ENCODE measurements around the gene DMRTB1. TPM values are rescaled to one million over a fixed set of nuclear protein-coding genes. Genes with fewer than 3 reads are reported as not detected.

DMRTB1 gene
- total and polyA plus RNA-seq, 2 of the 8 experiments (the other 6 are each of a cell fraction or from before 2014, with no cell fraction given): 0.06 to 0.35 TPM

DNA sequence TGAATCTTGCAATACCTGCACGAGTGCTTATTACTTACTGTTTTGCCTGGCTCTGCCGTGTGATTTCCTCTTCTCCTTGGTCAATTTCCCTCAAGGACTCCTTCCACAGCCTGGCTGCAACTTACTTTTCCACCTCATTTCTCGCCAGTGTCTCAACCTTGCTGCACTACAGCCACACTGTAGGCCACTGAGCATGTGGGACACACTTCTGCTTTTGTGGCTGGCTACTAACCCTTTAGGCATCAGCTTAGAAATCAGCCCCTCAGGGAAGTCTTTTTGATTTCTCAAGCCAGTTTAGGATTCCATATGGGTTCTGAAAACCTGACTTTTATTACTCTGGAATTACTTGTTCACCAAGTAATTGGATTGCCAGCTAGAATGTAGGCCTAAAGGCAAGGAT is 5.2 kb upstream of the DMRTB1 start (continued):
- TF ChIP-seq, protein P1, sequence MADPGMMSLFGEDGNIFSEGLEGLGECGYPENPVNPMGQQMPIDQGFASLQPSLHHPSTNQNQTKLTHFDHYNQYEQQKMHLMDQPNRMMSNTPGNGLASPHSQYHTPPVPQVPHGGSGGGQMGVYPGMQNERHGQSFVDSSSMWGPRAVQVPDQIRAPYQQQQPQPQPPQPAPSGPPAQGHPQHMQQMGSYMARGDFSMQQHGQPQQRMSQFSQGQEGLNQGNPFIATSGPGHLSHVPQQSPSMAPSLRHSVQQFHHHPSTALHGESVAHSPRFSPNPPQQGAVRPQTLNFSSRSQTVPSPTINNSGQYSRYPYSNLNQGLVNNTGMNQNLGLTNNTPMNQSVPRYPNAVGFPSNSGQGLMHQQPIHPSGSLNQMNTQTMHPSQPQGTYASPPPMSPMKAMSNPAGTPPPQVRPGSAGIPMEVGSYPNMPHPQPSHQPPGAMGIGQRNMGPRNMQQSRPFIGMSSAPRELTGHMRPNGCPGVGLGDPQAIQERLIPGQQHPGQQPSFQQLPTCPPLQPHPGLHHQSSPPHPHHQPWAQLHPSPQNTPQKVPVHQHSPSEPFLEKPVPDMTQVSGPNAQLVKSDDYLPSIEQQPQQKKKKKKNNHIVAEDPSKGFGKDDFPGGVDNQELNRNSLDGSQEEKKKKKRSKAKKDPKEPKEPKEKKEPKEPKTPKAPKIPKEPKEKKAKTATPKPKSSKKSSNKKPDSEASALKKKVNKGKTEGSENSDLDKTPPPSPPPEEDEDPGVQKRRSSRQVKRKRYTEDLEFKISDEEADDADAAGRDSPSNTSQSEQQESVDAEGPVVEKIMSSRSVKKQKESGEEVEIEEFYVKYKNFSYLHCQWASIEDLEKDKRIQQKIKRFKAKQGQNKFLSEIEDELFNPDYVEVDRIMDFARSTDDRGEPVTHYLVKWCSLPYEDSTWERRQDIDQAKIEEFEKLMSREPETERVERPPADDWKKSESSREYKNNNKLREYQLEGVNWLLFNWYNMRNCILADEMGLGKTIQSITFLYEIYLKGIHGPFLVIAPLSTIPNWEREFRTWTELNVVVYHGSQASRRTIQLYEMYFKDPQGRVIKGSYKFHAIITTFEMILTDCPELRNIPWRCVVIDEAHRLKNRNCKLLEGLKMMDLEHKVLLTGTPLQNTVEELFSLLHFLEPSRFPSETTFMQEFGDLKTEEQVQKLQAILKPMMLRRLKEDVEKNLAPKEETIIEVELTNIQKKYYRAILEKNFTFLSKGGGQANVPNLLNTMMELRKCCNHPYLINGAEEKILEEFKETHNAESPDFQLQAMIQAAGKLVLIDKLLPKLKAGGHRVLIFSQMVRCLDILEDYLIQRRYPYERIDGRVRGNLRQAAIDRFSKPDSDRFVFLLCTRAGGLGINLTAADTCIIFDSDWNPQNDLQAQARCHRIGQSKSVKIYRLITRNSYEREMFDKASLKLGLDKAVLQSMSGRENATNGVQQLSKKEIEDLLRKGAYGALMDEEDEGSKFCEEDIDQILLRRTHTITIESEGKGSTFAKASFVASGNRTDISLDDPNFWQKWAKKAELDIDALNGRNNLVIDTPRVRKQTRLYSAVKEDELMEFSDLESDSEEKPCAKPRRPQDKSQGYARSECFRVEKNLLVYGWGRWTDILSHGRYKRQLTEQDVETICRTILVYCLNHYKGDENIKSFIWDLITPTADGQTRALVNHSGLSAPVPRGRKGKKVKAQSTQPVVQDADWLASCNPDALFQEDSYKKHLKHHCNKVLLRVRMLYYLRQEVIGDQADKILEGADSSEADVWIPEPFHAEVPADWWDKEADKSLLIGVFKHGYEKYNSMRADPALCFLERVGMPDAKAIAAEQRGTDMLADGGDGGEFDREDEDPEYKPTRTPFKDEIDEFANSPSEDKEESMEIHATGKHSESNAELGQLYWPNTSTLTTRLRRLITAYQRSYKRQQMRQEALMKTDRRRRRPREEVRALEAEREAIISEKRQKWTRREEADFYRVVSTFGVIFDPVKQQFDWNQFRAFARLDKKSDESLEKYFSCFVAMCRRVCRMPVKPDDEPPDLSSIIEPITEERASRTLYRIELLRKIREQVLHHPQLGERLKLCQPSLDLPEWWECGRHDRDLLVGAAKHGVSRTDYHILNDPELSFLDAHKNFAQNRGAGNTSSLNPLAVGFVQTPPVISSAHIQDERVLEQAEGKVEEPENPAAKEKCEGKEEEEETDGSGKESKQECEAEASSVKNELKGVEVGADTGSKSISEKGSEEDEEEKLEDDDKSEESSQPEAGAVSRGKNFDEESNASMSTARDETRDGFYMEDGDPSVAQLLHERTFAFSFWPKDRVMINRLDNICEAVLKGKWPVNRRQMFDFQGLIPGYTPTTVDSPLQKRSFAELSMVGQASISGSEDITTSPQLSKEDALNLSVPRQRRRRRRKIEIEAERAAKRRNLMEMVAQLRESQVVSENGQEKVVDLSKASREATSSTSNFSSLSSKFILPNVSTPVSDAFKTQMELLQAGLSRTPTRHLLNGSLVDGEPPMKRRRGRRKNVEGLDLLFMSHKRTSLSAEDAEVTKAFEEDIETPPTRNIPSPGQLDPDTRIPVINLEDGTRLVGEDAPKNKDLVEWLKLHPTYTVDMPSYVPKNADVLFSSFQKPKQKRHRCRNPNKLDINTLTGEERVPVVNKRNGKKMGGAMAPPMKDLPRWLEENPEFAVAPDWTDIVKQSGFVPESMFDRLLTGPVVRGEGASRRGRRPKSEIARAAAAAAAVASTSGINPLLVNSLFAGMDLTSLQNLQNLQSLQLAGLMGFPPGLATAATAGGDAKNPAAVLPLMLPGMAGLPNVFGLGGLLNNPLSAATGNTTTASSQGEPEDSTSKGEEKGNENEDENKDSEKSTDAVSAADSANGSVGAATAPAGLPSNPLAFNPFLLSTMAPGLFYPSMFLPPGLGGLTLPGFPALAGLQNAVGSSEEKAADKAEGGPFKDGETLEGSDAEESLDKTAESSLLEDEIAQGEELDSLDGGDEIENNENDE (IDR thresholded peaks at IDR 0.05; ENCODE audit: insufficient replicate concordance, low read length): no peak
- no peak for TF ChIP-seq SUZ12 (IDR thresholded peaks at IDR 0.05; ENCODE audit: low read length)
- TF ChIP-seq JUND (IDR thresholded peaks at IDR 0.05; ENCODE audit: low read length): no peak
